ENCODE measurements around the gene IPPK.
"Not testable (repeated sequence)": the region's sequence is repeated elsewhere in the genome, so short reads cannot be mapped to it uniquely, and the experiment has no call there.

Gene IPPK

DNA sequence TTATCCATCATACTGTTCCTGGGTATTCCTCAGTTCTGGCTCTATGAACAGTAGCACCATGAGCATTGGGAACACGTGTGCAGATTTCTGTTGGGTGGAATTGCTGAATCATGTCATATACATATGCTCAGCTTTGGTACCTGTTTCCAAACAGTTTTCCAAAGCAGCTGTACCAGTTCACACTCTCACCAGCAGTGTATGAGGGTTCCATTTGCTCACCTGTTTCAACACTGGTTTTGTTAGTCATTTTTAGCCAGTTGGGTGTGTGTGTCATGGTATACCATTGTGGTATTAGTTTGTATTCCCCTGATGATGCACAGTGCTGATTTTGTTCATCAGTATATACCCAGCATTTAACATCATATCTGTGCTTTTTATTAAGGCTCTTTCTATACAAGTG is 77.4 kb downstream of the IPPK start:
- DNase-seq: no peak

DNA sequence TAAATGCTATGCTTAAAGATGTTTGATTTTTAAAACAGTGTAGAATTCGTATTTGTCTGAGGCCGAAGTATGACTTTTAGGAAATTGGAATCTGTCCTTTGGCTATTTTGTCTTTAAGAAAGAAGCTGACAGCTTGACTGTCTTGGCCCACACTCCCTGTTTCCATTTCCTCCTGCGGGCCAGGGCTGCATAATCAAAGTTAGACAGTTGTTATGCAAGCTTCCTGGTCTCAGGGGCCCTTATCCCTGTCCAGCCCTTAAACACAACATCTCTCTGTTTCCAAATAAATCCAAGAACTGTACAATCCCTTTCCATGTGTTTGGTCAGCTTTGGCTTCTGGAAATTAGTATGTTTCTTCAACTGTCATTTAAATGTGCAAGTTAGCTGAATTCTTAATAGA is 79.6 kb downstream of the IPPK start:
- no peak for DNase-seq

DNA sequence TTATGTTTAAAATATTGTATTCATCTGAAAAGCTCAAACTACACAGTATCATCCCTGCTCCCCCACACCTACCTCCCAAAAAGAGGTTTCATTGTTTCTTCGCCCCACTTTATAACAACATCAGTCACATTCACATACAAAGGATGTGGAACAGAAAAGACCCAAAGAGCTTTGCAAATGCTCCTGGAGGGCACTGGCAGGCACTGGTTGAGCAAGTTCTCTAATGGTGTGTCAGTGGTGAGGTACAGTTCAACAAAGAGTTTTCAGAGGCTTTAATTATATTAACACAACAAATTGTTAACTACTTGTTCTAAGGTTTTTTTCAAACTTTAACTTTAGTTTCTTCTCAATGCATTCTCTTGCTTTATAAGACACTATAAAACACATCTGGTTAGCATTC is 80.0 kb downstream of the IPPK start:
- no peak for DNase-seq

DNA sequence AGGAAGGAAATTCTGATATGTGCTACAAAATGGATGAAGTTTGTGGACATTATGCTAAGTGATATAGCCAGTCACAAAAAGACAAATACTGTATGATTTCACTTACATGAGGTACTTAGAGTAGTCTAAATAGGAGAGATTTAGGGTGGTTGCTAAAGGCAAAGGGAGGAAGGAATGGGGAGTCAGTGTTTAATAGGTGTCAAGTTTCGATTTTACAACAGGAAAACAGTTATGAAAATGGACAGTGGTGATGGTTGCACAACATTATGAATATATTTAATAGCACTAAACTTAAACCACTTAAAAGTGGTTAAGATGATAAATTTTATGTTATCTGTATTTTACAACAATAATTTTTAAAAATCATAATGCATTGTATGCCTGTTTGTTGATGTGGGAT is 93.8 kb downstream of the IPPK start:
- DNase-seq: no peak

DNA sequence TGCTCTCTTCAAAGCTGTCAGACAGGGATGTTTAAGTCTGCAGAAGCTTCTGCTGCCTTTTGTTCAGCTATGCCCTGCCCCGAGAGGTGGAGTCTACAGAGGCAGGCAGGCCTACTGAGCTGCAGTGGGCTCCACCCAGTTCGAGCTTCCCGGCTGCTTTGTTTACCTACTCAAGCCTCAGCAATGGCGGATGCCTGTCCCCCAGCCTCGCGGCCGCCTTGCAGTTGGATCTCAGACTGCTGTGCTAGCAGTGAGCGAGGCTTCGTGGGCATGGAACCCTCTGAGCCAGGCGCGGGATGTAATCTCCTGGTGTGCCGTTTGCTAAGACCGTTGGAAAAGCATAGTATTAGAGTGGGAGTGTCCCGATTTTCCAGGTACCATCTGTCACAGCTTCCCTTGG is 96.3 kb downstream of the IPPK start:
- not testable (repeated sequence) for DNase-seq

DNA sequence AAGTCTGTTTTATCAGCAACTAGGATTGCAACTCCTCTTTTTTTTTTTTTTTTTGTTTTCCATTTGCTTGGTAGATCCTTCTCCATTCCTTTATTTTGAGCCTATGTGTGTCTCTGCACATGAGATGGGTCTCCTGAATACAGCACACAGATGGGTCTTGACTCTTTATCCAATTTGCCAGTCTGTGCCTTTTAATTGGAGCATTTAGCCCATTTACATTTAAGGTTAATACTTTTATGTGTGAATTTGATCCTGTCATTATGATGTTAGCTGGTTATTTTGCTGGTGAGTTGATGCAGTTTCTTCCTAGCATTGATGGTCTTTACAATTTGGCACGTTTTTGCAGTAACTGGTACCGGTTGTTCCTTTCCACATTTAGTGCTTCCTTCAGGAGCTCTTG is 98.1 kb downstream of the IPPK start:
- DNase-seq: not testable (repeated sequence)

DNA sequence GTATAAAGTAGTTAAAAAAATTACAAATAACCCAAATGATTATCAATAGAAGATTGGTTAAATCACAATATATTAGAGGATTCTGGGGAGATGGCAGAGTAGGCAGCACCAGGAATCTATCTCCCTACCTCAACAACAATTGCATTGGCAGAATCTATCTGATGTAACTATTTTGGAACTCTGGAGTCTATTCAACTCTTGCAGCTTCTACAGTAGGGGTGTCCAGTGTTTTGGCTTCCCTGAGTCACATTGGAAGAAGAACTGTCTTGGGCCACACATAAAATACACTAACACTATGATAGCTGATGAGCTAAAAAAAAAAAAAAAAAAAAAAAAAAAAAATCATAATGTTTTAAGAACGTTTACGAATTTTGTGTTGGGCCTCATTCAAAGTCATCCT is 104.9 kb downstream of the IPPK start:
- DNase-seq: no peak

DNA sequence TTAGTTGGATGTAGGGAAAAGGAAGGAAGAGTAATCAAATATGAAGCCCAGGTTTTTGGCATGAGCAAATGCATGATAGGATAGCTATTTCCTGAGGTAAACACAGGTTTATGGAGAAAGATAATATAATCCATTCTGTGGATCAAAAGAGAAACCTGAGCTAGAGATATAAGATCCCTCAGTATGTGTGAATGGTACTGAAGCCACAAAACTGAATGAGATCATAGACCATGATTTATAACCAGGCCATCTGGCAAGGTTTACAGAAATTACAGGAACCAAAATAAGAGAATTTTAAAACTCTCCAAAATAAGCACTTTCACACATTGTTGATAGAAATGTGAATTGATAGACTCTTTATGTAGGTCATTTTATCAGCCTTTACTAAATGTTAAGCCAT is 105.4 kb downstream of the IPPK start:
- no peak for DNase-seq
